Activated T-helper 1 cell treated with anti-CD3 and anti-CD28 coated beads, Interleukin-12 subunit alpha, Interleukin-12 subunit beta, Interleukin-2, Interleukin-4 antibody, amounts not matched to agents 30 ng/mL and 10 ng/mL and 1 ng/mL, durations not matched to agents 14 hours and 24 hours and 36 hours (primary cell): Measurements from ENCODE around the gene MGAT1. TPM values are rescaled to one million over a fixed set of nuclear protein-coding genes. Genes with fewer than 3 reads are reported as not detected.

Experiments used
- DNase-seq: peaks from one replicate; pipeline ENCODE4 v3.0.0; 2021; ENCODE audit warnings: low spot score
- H3K27ac Mint-ChIP-seq: one replicate; pipeline ENCODE4 v1.8.0; 2021; ENCODE audit warnings: mild to moderate bottlenecking, mixed read lengths
- H3K27me3 Mint-ChIP-seq: one replicate; pipeline ENCODE4 v1.8.0; 2022; ENCODE audit warnings: mild to moderate bottlenecking, moderate library complexity, mixed read lengths; ENCODE audit not compliant: insufficient read depth
- H3K36me3 Mint-ChIP-seq: one replicate; pipeline ENCODE4 v1.8.0; 2021; ENCODE audit warnings: low read depth, mixed read lengths
- H3K4me1 Mint-ChIP-seq: one replicate; pipeline ENCODE4 v1.8.0; 2021; ENCODE audit warnings: low read depth, mixed read lengths
- H3K4me3 Mint-ChIP-seq: one replicate; pipeline ENCODE4 v1.8.0; 2021; ENCODE audit warnings: mild to moderate bottlenecking, moderate library complexity, mixed read lengths
- H3K9me3 Mint-ChIP-seq: one replicate; pipeline ENCODE4 v1.8.0; 2021; ENCODE audit warnings: mixed read lengths
- intact Hi-C: fragments of 100-400 bp; cut with micrococcal nuclease; formaldehyde crosslinking; loops from one replicate; pipeline ENCODE4 v1.15.1; 2024
- total RNA-seq: library from RNA; stranded (reverse); gene quantifications from 2 replicates; pipeline ENCODE4 v1.2.3, GENCODE V29; 2022

The MGAT1 gene
- total RNA-seq, 1 donor from 2014 or later: 107 TPM

- H3K27me3 Mint-ChIP-seq: no peaks in the 10 kb centered on the region
- H3K36me3 Mint-ChIP-seq: peaks cover 21% of the 10 kb centered on the region
- intact Hi-C loops: loop anchor here (5.0 to 10.0 kb wide), 2 partner anchors 376 to 434 kb away; partner anchors contain the start of gene RACK1
- H3K27ac Mint-ChIP-seq: peak overlapping the region; percentile 99
- no peak for DNase-seq
- H3K9me3 Mint-ChIP-seq: no peaks in the 10 kb centered on the region
- H3K4me1 Mint-ChIP-seq: peaks cover 81% of the 10 kb centered on the region
- peak overlapping the region; percentile 84 for H3K4me3 Mint-ChIP-seq
These were observed 5.9 kb upstream of the MGAT1 start for GRCh38 chr5:180808461-180809000.

- H3K27me3 Mint-ChIP-seq: no peaks in the 10 kb centered on the region
- peak overlapping the region; percentile 99 for H3K27ac Mint-ChIP-seq
- peaks cover 21% of the 10 kb centered on the region for H3K36me3 Mint-ChIP-seq
- no peaks in the 10 kb centered on the region for H3K9me3 Mint-ChIP-seq
- peaks cover 74% of the 10 kb centered on the region for H3K4me1 Mint-ChIP-seq
- intact Hi-C loops: loop anchor here (5.0 to 10.0 kb wide), 2 partner anchors 377 to 434 kb away; partner anchors contain the start of gene RACK1
- H3K4me3 Mint-ChIP-seq: peak overlapping the region; percentile 84
- DNase-seq: no peak
These were observed 5.2 kb upstream of the MGAT1 start for GRCh38 chr5:180807654-180808414.

- no peak for DNase-seq
- H3K4me3 Mint-ChIP-seq: peak overlapping the region; percentile 84
- no peaks in the 10 kb centered on the region for H3K9me3 Mint-ChIP-seq
- peak overlapping the region; percentile 99 for H3K27ac Mint-ChIP-seq
- peaks cover 21% of the 10 kb centered on the region for H3K36me3 Mint-ChIP-seq
- peaks cover 71% of the 10 kb centered on the region for H3K4me1 Mint-ChIP-seq
- H3K27me3 Mint-ChIP-seq: no peaks in the 10 kb centered on the region
- intact Hi-C loops: loop anchor here (5.0 to 10.0 kb wide), 2 partner anchors 378 to 435 kb away; partner anchors contain the start of gene RACK1
These were observed 4.4 kb upstream of the MGAT1 start for GRCh38 chr5:180807046-180807445.

GRCh38 chr5:180806351-180807011, 3.9 kb upstream of the MGAT1 start:
- Mint-ChIP-seq H3K27me3 (no peaks in the 10 kb centered on the region), H3K36me3 (peaks cover 25% of the 10 kb centered on the region), H3K4me3 (peak overlapping the region; percentile 84), H3K9me3 (no peaks in the 10 kb centered on the region), H3K4me1 (peaks cover 70% of the 10 kb centered on the region), H3K27ac (peak overlapping the region; percentile 99)
- DNase-seq: no peak
- intact Hi-C loops: loop anchor here (5.0 to 10.0 kb wide), 2 partner anchors 378 to 436 kb away; partner anchors contain the start of gene RACK1

- Mint-ChIP-seq H3K27ac (peak overlapping the region; percentile 96), H3K4me3 (peak overlapping the region; percentile 84), H3K4me1 (peaks cover 82% of the 10 kb centered on the region), H3K27me3 (no peaks in the 10 kb centered on the region), H3K9me3 (no peaks in the 10 kb centered on the region), H3K36me3 (peaks cover 38% of the 10 kb centered on the region)
- intact Hi-C loops: loop anchor here (1.0 to 10.0 kb wide), 3 partner anchors 56 to 381 kb away; no protein-coding TSS in a partner anchor
- DNase-seq: no peak
These were observed 1.6 kb upstream of the MGAT1 start for GRCh38 chr5:180804129-180804618.

GRCh38 chr5:180803181-180804128, 849 bp upstream of the MGAT1 start:
- peaks cover 42% of the 10 kb centered on the region for H3K36me3 Mint-ChIP-seq
- H3K4me1 Mint-ChIP-seq: peaks cover 82% of the 10 kb centered on the region

GRCh38 chr5:180801596-180802324, 846 bp downstream of the MGAT1 start:
- Mint-ChIP-seq H3K9me3 (no peaks in the 10 kb centered on the region), H3K4me1 (peaks cover 78% of the 10 kb centered on the region), H3K36me3 (peaks cover 38% of the 10 kb centered on the region), H3K27ac (peak overlapping the region; percentile 89), H3K27me3 (no peaks in the 10 kb centered on the region), H3K4me3 (peak overlapping the region; percentile 94)
- intact Hi-C loops: loop anchor here (1.0 to 10.0 kb wide), 5 partner anchors 9 to 383 kb away; partner anchors contain the start of gene CNOT6
- no peak for DNase-seq

More at GRCh38 chr5:180803181-180804128, 849 bp upstream of the MGAT1 start:
- peak; percentile 88 for DNase-seq
- peak overlapping the region; percentile 96 for H3K27ac Mint-ChIP-seq
- peak overlapping the region; percentile 84 for H3K4me3 Mint-ChIP-seq
- H3K9me3 Mint-ChIP-seq: no peaks in the 10 kb centered on the region
- intact Hi-C loops: loop anchor here (1.0 to 10.0 kb wide), 6 partner anchors 19 to 381 kb away; partner anchors contain the start of gene CNOT6
- no peaks in the 10 kb centered on the region for H3K27me3 Mint-ChIP-seq

GRCh38 chr5:180799902-180800801, 2.5 kb downstream of the MGAT1 start:
- Mint-ChIP-seq H3K27ac (peak overlapping the region; percentile 76), H3K4me1 (peaks cover 78% of the 10 kb centered on the region), H3K27me3 (no peaks in the 10 kb centered on the region), H3K9me3 (no peaks in the 10 kb centered on the region), H3K4me3 (peak overlapping the region; percentile 94), H3K36me3 (peaks cover 42% of the 10 kb centered on the region)
- DNase-seq: no peak
- intact Hi-C loops: loop anchor here (5.0 to 10.0 kb wide), 2 partner anchors 357 to 385 kb away; no protein-coding TSS in a partner anchor

- Mint-ChIP-seq H3K27ac (peak overlapping the region; percentile 57), H3K4me3 (peak overlapping the region; percentile 94), H3K36me3 (peaks cover 38% of the 10 kb centered on the region), H3K4me1 (peaks cover 73% of the 10 kb centered on the region), H3K9me3 (no peaks in the 10 kb centered on the region), H3K27me3 (no peaks in the 10 kb centered on the region)
- no peak for DNase-seq
- intact Hi-C loops: no loop called here
These were observed 3.4 kb downstream of the MGAT1 start for GRCh38 chr5:180799194-180799593.

- intact Hi-C loops: no loop called here
- Mint-ChIP-seq H3K36me3 (peaks cover 41% of the 10 kb centered on the region), H3K4me3 (no peak overlapping the region), H3K27me3 (no peaks in the 10 kb centered on the region), H3K4me1 (peaks cover 75% of the 10 kb centered on the region), H3K9me3 (no peaks in the 10 kb centered on the region), H3K27ac (peak overlapping the region; percentile 36)
- DNase-seq: no peak
These were observed 4.4 kb downstream of the MGAT1 start for GRCh38 chr5:180798193-180798592.
